Measurements from ENCODE around the gene ERCC8.

DNA sequence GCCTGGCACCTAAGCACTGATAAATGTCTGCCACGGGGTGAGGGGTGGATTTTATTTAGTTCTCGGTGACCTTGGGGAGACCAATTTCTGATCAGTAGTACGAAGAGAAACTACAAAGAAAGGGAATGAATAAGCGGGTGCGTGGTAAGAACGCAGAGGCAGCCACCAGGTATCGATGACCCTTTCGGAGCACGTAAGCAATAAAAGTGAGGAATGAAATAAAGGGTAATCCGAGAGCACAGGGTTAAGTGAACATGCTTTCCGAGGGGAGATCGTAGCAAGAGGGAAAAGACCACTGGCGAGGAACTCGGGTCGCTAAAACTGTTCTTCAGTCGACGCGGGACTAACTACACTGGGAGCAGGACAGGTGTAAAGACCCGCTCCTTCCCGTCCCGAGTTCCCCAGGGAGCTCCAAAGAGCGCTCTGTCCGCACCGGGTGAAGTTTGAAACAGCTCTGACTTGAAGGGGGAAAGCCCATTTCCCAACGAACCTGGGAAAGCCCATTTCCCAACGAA is 101.9 kb downstream of the ERCC8 start:
- TF ChIP-seq, protein P1, sequence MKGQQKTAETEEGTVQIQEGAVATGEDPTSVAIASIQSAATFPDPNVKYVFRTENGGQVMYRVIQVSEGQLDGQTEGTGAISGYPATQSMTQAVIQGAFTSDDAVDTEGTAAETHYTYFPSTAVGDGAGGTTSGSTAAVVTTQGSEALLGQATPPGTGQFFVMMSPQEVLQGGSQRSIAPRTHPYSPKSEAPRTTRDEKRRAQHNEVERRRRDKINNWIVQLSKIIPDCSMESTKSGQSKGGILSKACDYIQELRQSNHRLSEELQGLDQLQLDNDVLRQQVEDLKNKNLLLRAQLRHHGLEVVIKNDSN (IDR thresholded peaks at IDR 0.05): no peak
- no peak for TF ChIP-seq YY1 (IDR thresholded peaks at IDR 0.05; ENCODE audit: low read depth)

Data from Ishikawa (cell line).